DMS153 treated with DMSO at 0.1 percent for 48 hours (cell line): ENCODE results near the gene SH3PXD2B.
"Not testable (repeated sequence)": the region's sequence is repeated elsewhere in the genome, so short reads cannot be mapped to it uniquely, and the experiment has no call there.

Experiments used
- DNase-seq: peaks from one replicate; lab custom pipeline; 2025; ENCODE audit not compliant: unreplicated experiment; lab: John Stamatoyannopoulos, UW

Gene SH3PXD2B

GRCh38 chr5:172403817-172404216 lies 50.5 kb downstream of the SH3PXD2B start:
- no peak for DNase-seq

GRCh38 chr5:172403189-172403796 lies 51.0 kb downstream of the SH3PXD2B start:
- no peak for DNase-seq

- no peak for DNase-seq
Observed at GRCh38 chr5:172402531-172403188, 51.7 kb downstream of the SH3PXD2B start.

GRCh38 chr5:172402031-172402430 lies 52.3 kb downstream of the SH3PXD2B start:
- DNase-seq: not testable (repeated sequence)

GRCh38 chr5:172399826-172400225 lies 54.5 kb downstream of the SH3PXD2B start:
- DNase-seq: no peak

GRCh38 chr5:172399336-172399735 lies 55.0 kb downstream of the SH3PXD2B start:
- DNase-seq: no peak

GRCh38 chr5:172398645-172399044 lies 55.7 kb downstream of the SH3PXD2B start:
- DNase-seq: not testable (repeated sequence)

GRCh38 chr5:172396994-172397393 lies 57.3 kb downstream of the SH3PXD2B start:
- DNase-seq: not testable (repeated sequence)

GRCh38 chr5:172396220-172396619 lies 58.1 kb downstream of the SH3PXD2B start:
- DNase-seq: no peak

- DNase-seq: no peak
Observed at GRCh38 chr5:172395483-172395882, 58.8 kb downstream of the SH3PXD2B start.

- DNase-seq: no peak
Observed at GRCh38 chr5:172389578-172390112, 64.7 kb downstream of the SH3PXD2B start.

- DNase-seq: no peak
Observed at GRCh38 chr5:172388246-172388733, 66.0 kb downstream of the SH3PXD2B start.

GRCh38 chr5:172385707-172386106 lies 68.6 kb downstream of the SH3PXD2B start:
- DNase-seq: no peak

GRCh38 chr5:172385010-172385563 lies 69.2 kb downstream of the SH3PXD2B start:
- no peak for DNase-seq

GRCh38 chr5:172383191-172383802 lies 71.0 kb downstream of the SH3PXD2B start:
- DNase-seq: peak; percentile 52

- peak; percentile 6 for DNase-seq
Observed at GRCh38 chr5:172380987-172381643, 73.2 kb downstream of the SH3PXD2B start.

GRCh38 chr5:172380301-172380986 lies 73.9 kb downstream of the SH3PXD2B start:
- no peak for DNase-seq

GRCh38 chr5:172379481-172379880 lies 74.8 kb downstream of the SH3PXD2B start:
- no peak for DNase-seq

GRCh38 chr5:172377856-172378255 lies 76.5 kb downstream of the SH3PXD2B start:
- DNase-seq: no peak

GRCh38 chr5:172377438-172377837 lies 76.9 kb downstream of the SH3PXD2B start:
- DNase-seq: no peak
